Mesenteric fat pad (tissue), 1 donor: ENCODE measurements around the gene FRS2. TPM values are rescaled to one million over a fixed set of nuclear protein-coding genes. Genes with fewer than 3 reads are reported as not detected.
"Not testable (repeated sequence)": the region's sequence is repeated elsewhere in the genome, so short reads cannot be mapped to it uniquely, and the experiment has no call there.

Source experiments
- DNase-seq: peaks from one replicate; pipeline ENCODE4 v3.0.0-alpha.2; 2020; ENCODE audit warnings: low spot score
- total RNA-seq: library from RNA; stranded (reverse); fragmentation: NEBNext Ultra II Directional; extraction: Animal tissue kit (Norgen Biotek cat#: 25700); gene quantifications from one replicate; pipeline ENCODE4 v1.2.1, GENCODE V29; 2021
- donor health status: DM: yes; HTN: yes; CAD: no.

FRS2 gene
- total RNA-seq, 1 donor from 2014 or later: 37.8 TPM

- no peak for DNase-seq
Measured at GRCh38 chr12:69570545-69571399, 100.6 kb downstream of the FRS2 start.

- no peak for DNase-seq
Measured at GRCh38 chr12:69575346-69575745, 105.2 kb downstream of the FRS2 start.

GRCh38 chr12:69578283-69578682 is 108.1 kb downstream of the FRS2 start:
- DNase-seq: no peak

- no peak for DNase-seq
Measured at GRCh38 chr12:69579029-69579428, 108.8 kb downstream of the FRS2 start.

GRCh38 chr12:69580074-69580473 is 109.9 kb downstream of the FRS2 start:
- no peak for DNase-seq

GRCh38 chr12:69583203-69583602 is 113.0 kb downstream of the FRS2 start:
- DNase-seq: no peak

- peak; percentile 99 for DNase-seq
Measured at GRCh38 chr12:69585189-69586062, 115.2 kb downstream of the FRS2 start, which contains the start of gene CCT2. Gene CCT2 (plus strand): TSS chr12:69585459. CDS start chr12:69585522, 63 bp downstream.

- no peak for DNase-seq
Measured at GRCh38 chr12:69588527-69588926, 118.3 kb downstream of the FRS2 start.

- DNase-seq: no peak
Measured at GRCh38 chr12:69589082-69589481, 118.9 kb downstream of the FRS2 start.

GRCh38 chr12:69595689-69596088 is 125.5 kb downstream of the FRS2 start:
- DNase-seq: no peak

- DNase-seq: no peak
Measured at GRCh38 chr12:69598174-69598753, 128.1 kb downstream of the FRS2 start.

- DNase-seq: no peak
Measured at GRCh38 chr12:69600804-69601203, 130.6 kb downstream of the FRS2 start.

- DNase-seq: no peak
Measured at GRCh38 chr12:69601962-69602685, 131.9 kb downstream of the FRS2 start.

- DNase-seq: no peak
Measured at GRCh38 chr12:69602954-69603353, 132.8 kb downstream of the FRS2 start.

- DNase-seq: not testable (repeated sequence)
Measured at GRCh38 chr12:69603556-69603955, 133.4 kb downstream of the FRS2 start.

GRCh38 chr12:69604275-69604674 is 134.1 kb downstream of the FRS2 start:
- not testable (repeated sequence) for DNase-seq

- DNase-seq: no peak
Measured at GRCh38 chr12:69608114-69608513, 137.9 kb downstream of the FRS2 start.

GRCh38 chr12:69610126-69610525 is 139.9 kb downstream of the FRS2 start:
- DNase-seq: no peak

GRCh38 chr12:69610729-69611128 is 140.5 kb downstream of the FRS2 start, which contains the start of gene LRRC10:
Gene LRRC10 (minus strand): TSS chr12:69610907. CDS start chr12:69610838, 69 bp downstream.
- DNase-seq: no peak

GRCh38 chr12:69613351-69613750 is 143.2 kb downstream of the FRS2 start:
- DNase-seq: no peak

- no peak for DNase-seq
Measured at GRCh38 chr12:69616025-69616424, 145.8 kb downstream of the FRS2 start.
